Measurements from ENCODE around the gene CCDC57.

The CCDC57 gene

DNA sequence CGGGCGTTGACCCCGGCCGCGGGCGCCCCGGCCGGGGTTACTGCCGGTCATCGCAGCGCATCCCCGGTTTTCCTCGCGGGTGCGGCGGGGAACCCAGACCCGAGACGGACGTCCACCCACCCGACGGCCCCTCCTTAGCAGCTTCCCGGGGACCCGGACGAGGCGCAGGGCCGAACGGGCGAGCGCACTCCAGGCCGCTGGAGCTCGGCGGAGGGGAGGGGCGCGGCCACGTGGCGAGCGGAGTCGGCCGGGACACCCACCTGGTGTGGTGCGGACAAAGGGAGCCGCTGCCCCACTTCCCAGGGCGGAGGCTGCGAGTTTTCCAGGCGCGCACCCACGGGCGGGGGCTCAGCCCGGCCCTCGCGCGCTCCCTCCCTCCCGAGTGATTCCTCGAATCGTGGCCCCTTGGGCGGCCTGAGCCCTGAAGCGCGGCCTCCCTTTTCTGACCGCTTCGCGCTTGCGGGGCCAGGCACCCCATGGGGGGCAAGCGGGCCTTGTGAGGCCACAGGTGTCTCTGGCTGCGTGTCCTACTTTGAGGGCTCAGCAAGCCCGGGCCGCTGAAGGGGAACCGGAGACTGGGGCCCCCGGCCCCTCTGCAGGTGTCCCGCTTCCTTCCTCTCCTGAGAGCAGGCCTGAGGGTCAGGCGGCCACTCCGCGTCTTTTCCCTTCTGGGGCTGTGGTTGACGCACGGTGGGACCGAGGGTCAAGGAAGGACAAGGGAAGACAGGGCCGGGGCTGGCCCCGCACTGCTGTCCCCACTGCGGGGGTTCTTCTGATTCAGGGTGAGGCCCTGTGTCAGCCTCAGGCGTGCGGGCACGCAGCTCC is 113.5 kb downstream of the CCDC57 start:
- peaks cover 2% of the 10 kb centered on the region for H3K9me3 ChIP-seq (ENCODE audit: low read length)
- H2AFZ ChIP-seq (ENCODE audit: low read depth, low read length), result no peak overlapping the region
- peaks cover 18% of the 10 kb centered on the region for H3K36me3 ChIP-seq (ENCODE audit: insufficient read depth, low read length)
- H3K4me1 ChIP-seq (ENCODE audit: insufficient read depth, low read length), result peaks cover 40% of the 10 kb centered on the region
- H3K4me3 ChIP-seq (ENCODE audit: low read length), result peak overlapping the region; percentile 79
- no peaks in the 10 kb centered on the region for H3K27me3 ChIP-seq (ENCODE audit: insufficient read depth, low read length)

DNA sequence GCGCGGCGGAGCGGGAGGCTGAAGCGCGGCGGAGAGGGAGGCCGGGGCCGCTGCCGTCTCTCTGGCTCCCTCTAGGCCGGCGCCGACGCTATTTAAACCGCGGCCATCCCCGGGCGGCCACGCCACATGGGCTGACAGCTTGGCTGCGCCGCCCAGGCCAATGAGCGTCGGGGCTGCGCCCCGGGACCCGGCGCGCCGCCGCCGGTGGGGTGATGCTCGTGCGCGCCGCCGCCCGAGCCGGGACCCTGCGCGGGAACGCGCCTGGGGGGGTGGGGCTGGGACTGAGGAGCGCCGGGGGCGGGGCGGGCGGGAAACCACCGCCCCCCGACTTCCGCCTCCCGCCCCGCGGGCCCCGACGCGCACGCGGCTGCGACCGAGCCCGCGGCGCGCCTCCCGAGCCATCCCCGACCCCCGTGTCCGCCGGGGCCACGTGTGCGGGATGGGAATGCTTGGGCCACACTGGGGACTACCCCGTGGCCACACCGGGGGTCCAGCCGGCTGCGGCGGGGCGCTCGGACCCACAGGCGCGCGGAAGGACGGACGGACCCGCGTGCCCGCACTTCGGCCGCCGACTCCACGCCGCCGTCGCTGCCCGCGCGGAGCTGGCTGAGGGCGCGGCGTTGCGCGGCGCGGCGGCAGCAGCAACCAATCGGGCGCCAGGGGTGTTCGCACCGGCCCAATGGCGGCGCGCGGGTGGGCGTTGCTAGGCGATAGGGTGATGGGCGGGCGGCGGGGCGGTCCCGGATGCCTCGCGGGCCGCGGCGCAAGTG is 114.3 kb downstream of the CCDC57 start, which contains the start of gene FASN:
Gene FASN (minus strand): TSS at position 68 of the 770 bp plus-strand sequence. CDS start 1,791 bp downstream, outside the sequence.
- H2AFZ ChIP-seq (ENCODE audit: low read depth, low read length), result no peak within 1 kb of the TSS
- H3K36me3 ChIP-seq (ENCODE audit: insufficient read depth, low read length), result peaks cover 26% of the 10 kb centered on the region
- peaks cover 2% of the 10 kb centered on the region for H3K9me3 ChIP-seq (ENCODE audit: low read length)
- no peaks in the 10 kb centered on the region for H3K27me3 ChIP-seq (ENCODE audit: insufficient read depth, low read length)
- H3K4me3 ChIP-seq (ENCODE audit: low read length), result peak within 1 kb of the TSS; percentile 79
- H3K4me1 ChIP-seq (ENCODE audit: insufficient read depth, low read length), result peaks cover 32% of the 10 kb centered on the region

DNA sequence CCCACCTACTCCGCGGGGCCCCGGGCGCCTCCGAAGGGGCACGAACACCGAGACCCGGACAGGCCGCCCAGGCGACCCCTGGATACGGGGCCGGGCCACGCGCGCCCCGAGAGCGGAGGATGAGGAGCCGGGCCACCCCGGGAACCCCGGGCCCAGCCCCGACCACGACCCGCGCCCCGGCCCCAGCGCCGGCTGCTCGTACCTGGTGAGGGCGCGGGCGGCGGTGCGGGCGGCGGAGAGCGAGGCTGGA is 114.8 kb downstream of the CCDC57 start:
- Histone ChIP-seq H3K27me3 (ENCODE audit: insufficient read depth, low read length) (no peaks in the 10 kb centered on the region), H3K9me3 (ENCODE audit: low read length) (peaks cover 2% of the 10 kb centered on the region), H3K4me3 (ENCODE audit: low read length) (peak overlapping the region; percentile 79), H2AFZ (ENCODE audit: low read depth, low read length) (no peak overlapping the region), H3K36me3 (ENCODE audit: insufficient read depth, low read length) (peaks cover 29% of the 10 kb centered on the region), H3K4me1 (ENCODE audit: insufficient read depth, low read length) (peaks cover 28% of the 10 kb centered on the region)

DNA sequence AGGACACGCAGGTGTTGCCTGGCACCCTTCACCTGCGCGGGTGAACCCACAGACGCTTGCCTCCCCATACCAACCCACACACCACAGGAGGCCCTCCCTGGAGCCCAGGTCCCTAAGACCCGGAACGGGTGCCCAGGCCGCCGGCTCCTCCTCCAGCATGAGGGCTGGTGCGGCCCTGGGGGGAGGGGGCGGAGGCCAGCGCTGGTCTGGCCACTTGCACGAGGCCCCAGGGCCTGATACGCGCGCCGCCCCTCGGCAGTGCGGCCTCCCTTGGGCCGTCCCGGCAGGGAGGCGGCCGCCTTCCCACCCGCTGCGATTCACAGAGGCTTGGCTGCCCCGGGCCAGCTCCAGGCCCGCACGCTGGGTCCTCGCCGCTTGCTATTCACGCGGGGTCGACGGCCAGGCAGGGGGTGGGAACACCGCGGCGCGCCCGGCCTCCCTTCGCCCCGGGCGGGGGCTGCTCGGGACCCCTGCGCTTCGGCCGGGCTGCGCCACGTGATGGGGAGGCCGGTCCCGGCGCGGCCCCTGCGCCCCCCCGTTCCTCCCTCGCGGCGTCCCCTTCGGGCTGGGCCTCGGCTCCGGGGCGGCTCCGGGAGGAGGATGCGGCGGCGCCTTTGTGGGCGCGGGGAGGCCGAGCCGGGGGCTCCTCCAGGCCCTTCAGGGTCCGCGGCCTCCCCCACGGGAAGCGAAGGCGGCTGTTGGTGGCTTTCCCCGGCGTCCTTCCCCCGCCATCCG is 115.3 kb downstream of the CCDC57 start:
- peaks cover 2% of the 10 kb centered on the region for H3K9me3 ChIP-seq (ENCODE audit: low read length)
- peak overlapping the region; percentile 79 for H3K4me3 ChIP-seq (ENCODE audit: low read length)
- no peaks in the 10 kb centered on the region for H3K27me3 ChIP-seq (ENCODE audit: insufficient read depth, low read length)
- no peak overlapping the region for H2AFZ ChIP-seq (ENCODE audit: low read depth, low read length)
- peaks cover 31% of the 10 kb centered on the region for H3K36me3 ChIP-seq (ENCODE audit: insufficient read depth, low read length)
- H3K4me1 ChIP-seq (ENCODE audit: insufficient read depth, low read length), result peaks cover 23% of the 10 kb centered on the region

DNA sequence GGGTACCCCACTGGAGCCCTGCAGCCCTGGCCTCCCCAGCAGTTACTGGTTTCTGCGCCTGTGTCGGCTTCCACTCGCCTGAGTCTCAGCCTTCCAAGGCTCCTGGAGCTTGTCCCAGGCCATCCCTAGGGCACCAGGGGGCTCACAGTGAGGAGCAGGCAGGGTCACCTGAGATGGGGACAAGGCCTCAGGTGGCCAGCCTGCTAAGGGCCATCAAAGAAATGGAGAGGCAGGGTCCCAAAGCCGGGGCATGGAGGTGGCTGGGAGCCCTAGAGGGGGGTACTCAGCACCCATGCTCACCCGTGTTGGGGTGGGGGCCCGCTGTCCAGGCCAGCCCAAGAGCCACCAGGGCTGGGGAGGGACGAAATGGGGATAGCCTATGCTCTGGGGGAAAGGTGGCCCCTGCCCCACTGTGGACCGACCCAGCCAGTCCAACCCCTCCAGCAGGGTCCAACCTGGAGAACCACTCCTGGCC is 115.9 kb downstream of the CCDC57 start:
- H3K4me3 ChIP-seq (ENCODE audit: low read length), result peak overlapping the region; percentile 79
- peaks cover 19% of the 10 kb centered on the region for H3K4me1 ChIP-seq (ENCODE audit: insufficient read depth, low read length)
- H2AFZ ChIP-seq (ENCODE audit: low read depth, low read length), result no peak overlapping the region
- peaks cover 37% of the 10 kb centered on the region for H3K36me3 ChIP-seq (ENCODE audit: insufficient read depth, low read length)
- H3K9me3 ChIP-seq (ENCODE audit: low read length), result peaks cover 2% of the 10 kb centered on the region
- no peaks in the 10 kb centered on the region for H3K27me3 ChIP-seq (ENCODE audit: insufficient read depth, low read length)

DNA sequence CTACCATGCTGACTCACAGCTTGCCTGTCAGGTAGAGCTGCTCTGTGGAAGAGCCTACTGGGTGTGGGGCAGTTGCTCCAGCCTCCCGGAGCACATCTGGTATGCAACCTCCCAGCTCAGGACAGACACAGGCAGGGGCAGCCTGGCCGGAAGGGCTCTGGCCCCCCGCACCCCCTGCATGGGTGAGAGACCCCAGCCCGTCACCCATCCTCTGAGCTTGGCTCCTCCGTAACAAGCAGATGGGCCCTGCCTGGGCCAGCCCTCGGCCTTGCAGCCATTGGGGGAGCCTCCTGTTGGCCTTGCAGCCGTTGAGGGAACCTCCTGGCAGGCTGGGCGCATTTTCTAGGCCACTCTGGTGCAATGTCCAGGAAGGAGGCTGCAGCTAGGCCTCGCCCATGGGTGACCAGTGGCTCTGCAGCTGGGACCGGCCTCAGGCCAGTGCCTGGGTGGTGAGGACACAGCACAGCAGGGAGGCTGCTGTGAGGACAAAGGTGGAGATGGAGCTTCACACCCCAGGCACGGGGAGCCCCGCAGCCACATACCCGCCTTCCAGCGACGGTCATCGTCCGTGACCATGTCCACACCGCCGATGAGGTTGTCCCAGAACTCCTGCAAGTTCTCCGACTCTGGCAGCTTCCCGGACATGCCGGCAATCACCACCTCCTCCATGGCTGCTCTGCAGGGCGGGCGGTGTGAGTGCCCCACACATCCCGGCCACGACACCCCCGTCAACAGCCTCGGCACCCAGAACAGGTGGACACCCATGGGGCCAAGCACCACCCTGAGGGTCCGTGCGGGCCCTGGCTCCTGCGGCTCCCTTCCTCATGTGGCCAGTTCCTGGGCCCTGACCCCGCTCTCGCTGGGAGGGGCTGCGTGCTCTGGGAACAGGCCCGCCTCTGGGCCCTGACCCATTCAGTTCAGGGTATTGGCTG is 116.6 kb downstream of the CCDC57 start:
- peak overlapping the region; percentile 79 for H3K4me3 ChIP-seq (ENCODE audit: low read length)
- H3K27me3 ChIP-seq (ENCODE audit: insufficient read depth, low read length), result no peaks in the 10 kb centered on the region

DNA sequence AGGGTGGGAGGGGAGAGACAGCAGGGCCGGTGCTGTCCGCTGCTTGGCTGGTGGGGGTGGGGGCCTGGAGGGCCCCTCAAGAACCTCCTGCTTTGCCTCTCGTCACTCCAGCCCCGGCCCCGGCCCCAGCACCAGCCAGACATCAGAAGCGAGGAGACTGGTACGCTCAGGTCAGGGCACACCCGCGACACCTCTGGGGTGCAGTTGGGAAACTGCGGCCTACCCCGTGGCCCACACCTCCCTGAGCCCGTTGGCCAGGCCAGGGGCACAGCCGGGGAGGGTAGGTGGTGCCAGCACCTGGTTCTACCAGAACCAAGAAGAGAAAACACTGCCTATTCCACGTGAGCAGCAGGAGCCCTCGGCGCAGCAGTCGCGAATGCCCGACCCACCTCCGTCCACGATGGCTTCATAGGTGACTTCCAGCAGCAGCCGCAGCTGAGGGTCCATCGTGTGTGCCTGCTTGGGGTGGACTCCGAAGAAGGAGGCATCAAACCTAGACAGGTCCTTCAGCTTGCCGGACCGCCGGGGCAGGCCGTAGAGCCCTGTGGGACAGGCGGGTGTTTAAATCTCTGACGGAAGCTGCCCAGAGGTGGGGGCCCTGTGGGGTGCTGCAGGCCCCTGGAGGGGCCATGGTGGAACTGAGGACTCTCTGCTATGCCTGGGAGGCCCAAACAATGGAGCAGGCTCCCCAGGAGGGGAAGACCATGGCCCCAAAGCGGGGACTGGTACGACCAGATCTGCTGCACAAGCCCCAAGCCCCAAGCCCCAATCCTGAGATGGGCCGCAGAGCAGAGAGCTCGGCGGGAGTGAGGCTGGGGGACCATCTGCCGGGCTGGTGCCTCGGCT is 117.5 kb downstream of the CCDC57 start:
- no peak overlapping the region for H2AFZ ChIP-seq (ENCODE audit: low read depth, low read length)
- no peaks in the 10 kb centered on the region for H3K27me3 ChIP-seq (ENCODE audit: insufficient read depth, low read length)
- no peak overlapping the region for H3K4me3 ChIP-seq (ENCODE audit: low read length)
- peaks cover 19% of the 10 kb centered on the region for H3K4me1 ChIP-seq (ENCODE audit: insufficient read depth, low read length)
- H3K36me3 ChIP-seq (ENCODE audit: insufficient read depth, low read length), result peaks cover 51% of the 10 kb centered on the region
- peaks cover under 1% of the 10 kb centered on the region for H3K9me3 ChIP-seq (ENCODE audit: low read length)

More for the DNA sequence above, 116.6 kb downstream of the CCDC57 start:
- Histone ChIP-seq H3K36me3 (ENCODE audit: insufficient read depth, low read length) (peaks cover 44% of the 10 kb centered on the region), H2AFZ (ENCODE audit: low read depth, low read length) (no peak overlapping the region), H3K9me3 (ENCODE audit: low read length) (peaks cover 2% of the 10 kb centered on the region), H3K4me1 (ENCODE audit: insufficient read depth, low read length) (peaks cover 19% of the 10 kb centered on the region)

DNA sequence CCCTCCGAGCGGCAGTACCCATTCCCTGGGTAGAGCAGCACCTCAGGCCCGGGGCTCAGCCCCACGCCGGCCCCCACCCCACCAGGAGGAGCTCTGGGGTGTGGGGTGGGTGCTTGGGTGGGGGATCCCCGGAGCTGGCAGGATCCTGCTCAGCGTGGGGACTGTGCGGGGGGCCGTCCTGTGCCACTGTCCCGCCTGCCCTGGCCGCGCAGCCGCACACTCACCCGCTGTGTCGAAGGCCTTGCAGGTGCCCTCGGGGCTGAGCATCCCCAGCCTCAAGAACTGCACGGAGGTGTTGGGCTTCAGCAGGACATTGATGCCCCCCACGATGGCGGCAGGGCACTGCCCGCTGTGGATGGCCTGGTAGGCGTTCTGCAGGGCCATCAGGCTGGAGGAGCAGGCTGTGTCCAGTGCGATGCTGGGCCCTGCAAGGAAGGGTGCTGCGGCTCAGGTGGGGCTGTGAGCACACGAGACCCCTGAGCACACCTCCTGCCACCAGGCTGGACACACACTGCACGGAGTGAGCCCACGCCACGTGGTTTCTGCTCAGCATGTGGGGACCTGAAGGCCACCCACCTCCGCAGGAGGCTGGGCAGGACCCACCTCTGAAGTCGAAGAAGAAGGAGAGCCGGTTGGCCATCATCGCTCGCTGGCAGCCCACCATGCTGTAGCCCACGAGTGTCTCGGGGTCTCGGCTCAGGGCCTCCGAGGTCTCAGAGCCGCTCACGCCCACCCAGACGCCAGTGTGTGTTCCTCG is 119.5 kb downstream of the CCDC57 start:
- peaks cover 11% of the 10 kb centered on the region for H3K4me1 ChIP-seq (ENCODE audit: insufficient read depth, low read length)
- no peak overlapping the region for H2AFZ ChIP-seq (ENCODE audit: low read depth, low read length)
- H3K4me3 ChIP-seq (ENCODE audit: low read length), result no peak overlapping the region
- no peaks in the 10 kb centered on the region for H3K27me3 ChIP-seq (ENCODE audit: insufficient read depth, low read length)
- no peaks in the 10 kb centered on the region for H3K9me3 ChIP-seq (ENCODE audit: low read length)
- H3K36me3 ChIP-seq (ENCODE audit: insufficient read depth, low read length), result peaks cover 71% of the 10 kb centered on the region

DNA sequence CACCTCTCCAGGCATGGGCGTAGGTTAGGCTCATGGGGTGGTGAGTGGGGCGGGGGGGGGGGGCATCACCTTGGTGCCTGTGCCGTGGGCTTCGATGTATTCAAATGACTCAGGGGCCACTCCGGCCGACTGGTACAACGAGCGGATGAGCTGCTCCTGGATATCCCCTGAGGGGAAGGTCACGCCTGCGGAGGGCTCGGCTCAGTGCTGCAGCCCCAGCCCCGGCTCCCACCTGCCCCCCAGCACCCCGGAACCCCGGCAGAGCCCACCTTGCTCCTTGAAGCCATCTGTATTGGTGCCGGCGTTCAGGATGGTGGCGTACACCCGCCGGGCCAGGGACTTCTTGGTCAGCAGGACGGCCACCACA is 120.0 kb downstream of the CCDC57 start:
- Histone ChIP-seq H3K36me3 (ENCODE audit: insufficient read depth, low read length) (peaks cover 77% of the 10 kb centered on the region), H2AFZ (ENCODE audit: low read depth, low read length) (no peak overlapping the region), H3K9me3 (ENCODE audit: low read length) (no peaks in the 10 kb centered on the region), H3K4me1 (ENCODE audit: insufficient read depth, low read length) (peaks cover 11% of the 10 kb centered on the region), H3K4me3 (ENCODE audit: low read length) (no peak overlapping the region), H3K27me3 (ENCODE audit: insufficient read depth, low read length) (no peaks in the 10 kb centered on the region)

DNA sequence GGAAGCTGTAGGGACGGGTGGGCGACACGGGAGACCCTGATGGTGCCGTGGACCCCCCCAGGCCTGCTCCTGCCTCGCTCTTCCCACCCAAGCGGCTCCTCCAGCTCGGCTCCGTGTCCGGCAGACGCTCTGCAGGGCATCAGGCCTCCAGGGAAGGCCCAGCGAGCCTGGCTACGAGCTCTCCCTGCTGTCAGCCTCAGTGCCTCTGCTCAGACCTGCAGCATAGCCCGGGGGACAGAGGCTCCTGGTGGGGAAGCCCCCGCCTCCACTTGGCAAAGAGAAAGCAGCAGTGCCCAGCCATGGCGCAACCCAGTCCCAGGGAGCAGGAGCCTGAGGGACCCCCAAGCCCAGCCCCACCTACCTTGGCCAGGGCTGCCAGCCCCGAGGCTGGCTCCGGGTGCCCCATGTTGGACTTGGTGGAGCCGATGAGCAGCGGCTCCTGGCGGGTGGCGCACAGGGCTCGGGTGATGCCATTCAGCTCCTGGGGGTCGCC is 120.5 kb downstream of the CCDC57 start:
- Histone ChIP-seq H3K36me3 (ENCODE audit: insufficient read depth, low read length) (peaks cover 81% of the 10 kb centered on the region), H2AFZ (ENCODE audit: low read depth, low read length) (no peak overlapping the region), H3K9me3 (ENCODE audit: low read length) (no peaks in the 10 kb centered on the region), H3K27me3 (ENCODE audit: insufficient read depth, low read length) (no peaks in the 10 kb centered on the region), H3K4me1 (ENCODE audit: insufficient read depth, low read length) (peaks cover 10% of the 10 kb centered on the region), H3K4me3 (ENCODE audit: low read length) (no peak overlapping the region)

Measured in neuron (in vitro differentiated cells).